ENCODE data around the gene EXOG.

The EXOG gene

GRCh38 chr3:38479431-38480092, 16.6 kb upstream of the EXOG start:
- no peak for DNase-seq (ENCODE audit: low spot score)
- Mint-ChIP-seq H3K27ac (peak overlapping the region; percentile 60), H3K4me3 (no peak overlapping the region), H3K36me3 (ENCODE audit: low read depth) (peaks cover 11% of the 10 kb centered on the region), H3K27me3 (ENCODE audit: low read depth) (no peaks in the 10 kb centered on the region), H3K9me3 (no peaks in the 10 kb centered on the region), H3K4me1 (ENCODE audit: low read depth) (no peaks in the 10 kb centered on the region)

DNA sequence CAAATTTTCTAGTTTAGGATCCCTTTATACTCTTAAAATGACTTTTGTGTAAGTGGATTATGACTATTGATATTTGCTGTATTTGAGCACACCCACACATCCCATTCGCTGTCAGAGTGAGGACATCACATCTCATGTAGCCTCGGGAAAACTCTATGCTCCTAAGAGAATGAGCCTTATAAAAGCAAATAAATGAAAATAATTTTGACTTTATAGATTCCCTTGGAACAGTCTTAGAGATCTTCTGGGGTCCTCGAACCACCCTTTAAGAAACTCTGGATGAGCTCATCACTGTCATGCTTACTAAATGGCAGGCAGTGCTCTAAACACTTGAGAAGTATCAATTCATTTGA, 16.1 kb upstream of the EXOG start:
- no peaks in the 10 kb centered on the region for H3K27me3 Mint-ChIP-seq (ENCODE audit: low read depth)
- no peak for DNase-seq (ENCODE audit: low spot score)
- no peak overlapping the region for H3K4me3 Mint-ChIP-seq
- H3K27ac Mint-ChIP-seq = no peak overlapping the region
- no peaks in the 10 kb centered on the region for H3K4me1 Mint-ChIP-seq (ENCODE audit: low read depth)
- peaks cover 11% of the 10 kb centered on the region for H3K36me3 Mint-ChIP-seq (ENCODE audit: low read depth)
- no peaks in the 10 kb centered on the region for H3K9me3 Mint-ChIP-seq

DNA sequence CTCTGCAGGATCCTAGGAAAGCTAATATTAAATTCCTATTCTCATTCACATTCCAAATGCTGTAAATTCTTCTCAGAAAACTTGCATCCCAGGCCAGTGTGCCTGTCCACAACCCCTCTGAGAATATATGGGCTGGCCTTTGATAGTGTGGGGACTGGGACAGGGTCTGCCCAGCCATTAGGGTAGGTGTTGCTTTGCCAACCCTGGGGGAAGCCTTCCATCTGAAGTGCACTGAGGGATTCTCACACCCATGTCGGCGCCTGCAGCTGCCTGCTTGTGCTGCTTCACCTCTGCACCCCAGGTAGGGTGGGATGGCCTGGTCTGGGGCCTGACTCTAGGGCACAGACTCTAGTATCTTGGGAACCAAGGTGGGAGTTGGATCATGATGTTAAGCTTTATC, 15.2 kb upstream of the EXOG start:
- Mint-ChIP-seq H3K9me3 (no peaks in the 10 kb centered on the region), H3K4me3 (no peak overlapping the region), H3K36me3 (ENCODE audit: low read depth) (peaks cover 11% of the 10 kb centered on the region), H3K4me1 (ENCODE audit: low read depth) (no peaks in the 10 kb centered on the region), H3K27me3 (ENCODE audit: low read depth) (no peaks in the 10 kb centered on the region), H3K27ac (no peak overlapping the region)
- DNase-seq (ENCODE audit: low spot score) = no peak

- Mint-ChIP-seq H3K9me3 (no peaks in the 10 kb centered on the region), H3K4me1 (ENCODE audit: low read depth) (peaks cover 2% of the 10 kb centered on the region), H3K27ac (no peak overlapping the region), H3K27me3 (ENCODE audit: low read depth) (no peaks in the 10 kb centered on the region), H3K4me3 (no peak overlapping the region), H3K36me3 (ENCODE audit: low read depth) (peaks cover 11% of the 10 kb centered on the region)
- DNase-seq (ENCODE audit: low spot score) = no peak
Observed at GRCh38 chr3:38482951-38483350, 13.2 kb upstream of the EXOG start.

- Mint-ChIP-seq H3K27me3 (ENCODE audit: low read depth) (no peaks in the 10 kb centered on the region), H3K9me3 (no peaks in the 10 kb centered on the region), H3K27ac (no peak overlapping the region), H3K4me3 (no peak overlapping the region), H3K36me3 (ENCODE audit: low read depth) (peaks cover 6% of the 10 kb centered on the region), H3K4me1 (ENCODE audit: low read depth) (peaks cover 2% of the 10 kb centered on the region)
- DNase-seq (ENCODE audit: low spot score) = no peak
Observed at GRCh38 chr3:38487323-38487722, 8.8 kb upstream of the EXOG start.

GRCh38 chr3:38488949-38489348, 7.2 kb upstream of the EXOG start:
- DNase-seq (ENCODE audit: low spot score) = no peak
- no peaks in the 10 kb centered on the region for H3K36me3 Mint-ChIP-seq (ENCODE audit: low read depth)
- peaks cover 2% of the 10 kb centered on the region for H3K4me1 Mint-ChIP-seq (ENCODE audit: low read depth)
- no peak overlapping the region for H3K27ac Mint-ChIP-seq
- no peaks in the 10 kb centered on the region for H3K9me3 Mint-ChIP-seq
- H3K4me3 Mint-ChIP-seq = no peak overlapping the region
- no peaks in the 10 kb centered on the region for H3K27me3 Mint-ChIP-seq (ENCODE audit: low read depth)

- Mint-ChIP-seq H3K27me3 (ENCODE audit: low read depth) (no peaks in the 10 kb centered on the region), H3K9me3 (no peaks in the 10 kb centered on the region), H3K27ac (no peak overlapping the region), H3K4me3 (no peak overlapping the region), H3K36me3 (ENCODE audit: low read depth) (no peaks in the 10 kb centered on the region), H3K4me1 (ENCODE audit: low read depth) (peaks cover 2% of the 10 kb centered on the region)
- DNase-seq (ENCODE audit: low spot score) = no peak
Observed at GRCh38 chr3:38489766-38490165, 6.4 kb upstream of the EXOG start.

DNA sequence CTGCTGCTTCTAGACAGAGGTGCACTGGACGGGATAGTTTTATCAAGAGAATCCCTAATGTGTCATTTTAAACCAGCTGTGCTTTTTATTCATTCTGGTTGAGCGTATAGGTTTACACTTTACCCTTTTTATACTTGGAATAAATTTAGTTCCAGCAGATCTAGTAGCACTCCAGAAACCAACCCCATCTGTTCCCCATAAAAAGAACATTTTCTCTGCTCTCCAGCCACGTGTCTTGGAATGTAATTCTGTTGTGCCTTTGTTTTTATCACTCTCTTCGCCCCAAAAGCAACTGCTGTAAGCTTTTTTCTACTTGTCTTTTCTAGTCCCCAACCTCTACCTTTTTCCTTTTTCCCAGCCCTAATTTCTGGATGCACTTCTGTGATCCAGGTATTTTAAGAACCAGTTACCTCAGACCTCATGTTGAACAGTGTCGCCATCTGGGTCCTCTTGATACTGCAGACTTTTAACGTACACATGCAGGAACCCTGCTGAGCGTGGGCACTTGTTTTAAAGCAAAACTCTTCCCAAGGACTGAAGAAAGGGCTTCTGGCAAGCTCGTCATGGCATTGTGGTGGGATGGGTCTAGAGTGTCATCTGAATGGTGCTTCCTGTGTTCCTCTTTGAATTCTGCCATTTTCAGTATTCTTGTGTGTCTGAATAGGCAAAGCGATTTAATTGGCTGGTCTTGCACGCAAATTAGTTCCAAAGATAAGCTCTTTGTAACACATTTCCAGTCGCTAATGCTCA, 5.7 kb upstream of the EXOG start:
- Mint-ChIP-seq H3K36me3 (ENCODE audit: low read depth) (no peaks in the 10 kb centered on the region), H3K27ac (no peak overlapping the region), H3K27me3 (ENCODE audit: low read depth) (no peaks in the 10 kb centered on the region), H3K4me1 (ENCODE audit: low read depth) (peaks cover 2% of the 10 kb centered on the region), H3K9me3 (no peaks in the 10 kb centered on the region), H3K4me3 (no peak overlapping the region)
- no peak for DNase-seq (ENCODE audit: low spot score)

GRCh38 chr3:38491215-38491614, 4.9 kb upstream of the EXOG start:
- no peak for DNase-seq (ENCODE audit: low spot score)
- peaks cover 2% of the 10 kb centered on the region for H3K4me1 Mint-ChIP-seq (ENCODE audit: low read depth)
- H3K9me3 Mint-ChIP-seq = no peaks in the 10 kb centered on the region
- H3K27ac Mint-ChIP-seq = no peak overlapping the region
- no peak overlapping the region for H3K4me3 Mint-ChIP-seq
- H3K36me3 Mint-ChIP-seq (ENCODE audit: low read depth) = no peaks in the 10 kb centered on the region
- no peaks in the 10 kb centered on the region for H3K27me3 Mint-ChIP-seq (ENCODE audit: low read depth)

DNA sequence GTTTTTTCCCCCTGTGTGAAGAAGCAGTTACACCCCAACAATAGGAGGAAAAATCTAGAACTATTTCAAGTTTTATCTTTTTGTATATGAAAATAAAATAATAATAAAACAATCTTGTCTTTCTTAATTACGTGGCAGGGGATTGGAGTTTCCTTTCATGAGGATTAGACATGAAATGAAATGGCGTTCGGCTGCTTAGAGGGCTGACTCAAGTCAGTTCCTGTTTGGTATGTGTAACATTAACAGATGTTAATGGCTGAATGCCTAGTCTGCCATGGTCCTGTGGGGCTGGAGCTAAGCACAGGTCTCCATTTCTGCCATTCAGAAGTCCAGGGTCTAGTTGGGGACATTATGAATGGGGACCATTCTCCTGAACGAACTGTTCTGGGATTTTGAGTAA, 3.1 kb upstream of the EXOG start:
- Mint-ChIP-seq H3K9me3 (no peaks in the 10 kb centered on the region), H3K27ac (no peak overlapping the region), H3K36me3 (ENCODE audit: low read depth) (peaks cover 9% of the 10 kb centered on the region), H3K4me3 (no peak overlapping the region), H3K27me3 (ENCODE audit: low read depth) (no peaks in the 10 kb centered on the region), H3K4me1 (ENCODE audit: low read depth) (peaks cover 8% of the 10 kb centered on the region)
- DNase-seq (ENCODE audit: low spot score) = no peak

GRCh38 chr3:38497031-38497430, 891 bp downstream of the EXOG start:
- no peaks in the 10 kb centered on the region for H3K27me3 Mint-ChIP-seq (ENCODE audit: low read depth)
- peaks cover 13% of the 10 kb centered on the region for H3K4me1 Mint-ChIP-seq (ENCODE audit: low read depth)
- H3K27ac Mint-ChIP-seq = peak overlapping the region; percentile 86
- no peaks in the 10 kb centered on the region for H3K9me3 Mint-ChIP-seq
- no peak for DNase-seq (ENCODE audit: low spot score)
- H3K36me3 Mint-ChIP-seq (ENCODE audit: low read depth) = peaks cover 26% of the 10 kb centered on the region
- peak overlapping the region; percentile 97 for H3K4me3 Mint-ChIP-seq

DNA sequence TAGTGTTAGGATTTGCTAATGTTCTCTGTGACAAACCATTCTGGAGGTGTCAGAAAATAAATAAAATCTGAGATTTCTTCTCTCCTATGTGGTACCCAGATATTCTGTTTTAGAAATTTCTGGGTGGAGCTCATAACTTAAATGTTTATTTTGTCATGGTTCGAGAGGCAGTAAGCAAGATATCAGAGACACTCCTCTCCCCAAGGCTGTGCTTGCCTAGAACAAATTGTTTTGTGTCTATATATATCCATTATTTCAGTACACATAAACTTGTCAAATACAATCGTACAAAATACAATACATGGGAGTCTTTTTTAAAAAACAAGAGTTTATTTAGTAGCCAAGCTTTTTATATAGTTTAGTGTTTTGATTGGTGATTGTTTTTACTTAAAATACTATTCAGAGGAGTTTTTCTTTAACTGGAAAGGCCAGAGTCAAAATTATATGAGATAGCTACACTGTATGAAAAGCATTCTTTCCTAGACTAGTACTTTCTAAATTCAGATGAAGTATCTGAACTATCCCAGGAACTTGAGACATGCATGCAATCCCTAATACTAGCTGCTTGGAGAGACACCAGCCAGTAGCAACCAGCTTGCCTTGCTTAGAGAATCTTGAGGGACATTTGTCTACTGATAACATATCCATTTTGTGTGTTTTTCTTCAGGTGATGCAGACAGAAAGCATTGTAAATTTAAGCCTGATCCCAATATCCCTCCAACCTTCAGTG, 4.7 kb downstream of the EXOG start:
- H3K27me3 Mint-ChIP-seq (ENCODE audit: low read depth) = no peaks in the 10 kb centered on the region
- peaks cover 13% of the 10 kb centered on the region for H3K4me1 Mint-ChIP-seq (ENCODE audit: low read depth)
- H3K9me3 Mint-ChIP-seq = no peaks in the 10 kb centered on the region
- no peak overlapping the region for H3K4me3 Mint-ChIP-seq
- H3K27ac Mint-ChIP-seq = no peak overlapping the region
- DNase-seq (ENCODE audit: low spot score) = no peak
- H3K36me3 Mint-ChIP-seq (ENCODE audit: low read depth) = peaks cover 35% of the 10 kb centered on the region

GRCh38 chr3:38507120-38507519, 11.0 kb downstream of the EXOG start:
- no peak for DNase-seq (ENCODE audit: low spot score)
- Mint-ChIP-seq H3K9me3 (no peaks in the 10 kb centered on the region), H3K27me3 (ENCODE audit: low read depth) (no peaks in the 10 kb centered on the region), H3K4me1 (ENCODE audit: low read depth) (no peaks in the 10 kb centered on the region), H3K27ac (no peak overlapping the region), H3K36me3 (ENCODE audit: low read depth) (peaks cover 28% of the 10 kb centered on the region), H3K4me3 (no peak overlapping the region)

GRCh38 chr3:38509732-38510131, 13.6 kb downstream of the EXOG start:
- no peak for DNase-seq (ENCODE audit: low spot score)
- Mint-ChIP-seq H3K4me3 (no peak overlapping the region), H3K4me1 (ENCODE audit: low read depth) (no peaks in the 10 kb centered on the region), H3K27me3 (ENCODE audit: low read depth) (no peaks in the 10 kb centered on the region), H3K36me3 (ENCODE audit: low read depth) (peaks cover 26% of the 10 kb centered on the region), H3K9me3 (no peaks in the 10 kb centered on the region), H3K27ac (no peak overlapping the region)
